GM18868 (cell line): ENCODE data around the gene KTN1.

Experiments used
- ATAC-seq: cut with Tn5 transposase; IDR thresholded peaks from one replicate; pipeline ENCODE4 v1.9.1; 2021; ENCODE audit warnings: mild to moderate bottlenecking, moderate library complexity; ENCODE audit not compliant: unreplicated experiment

KTN1 gene

GRCh38 chr14:55579724-55580469, at the start of gene KTN1:
Gene KTN1, plus strand, starts transcription at chr14:55580207. Its CDS starts 31,842 bp downstream, at chr14:55612049.
- peak; percentile 80 for ATAC-seq

- no peak for ATAC-seq
Measured at GRCh38 chr14:55530464-55530863, 49.5 kb upstream of the KTN1 start.

- ATAC-seq, result no peak
Measured at GRCh38 chr14:55532645-55533344, 47.2 kb upstream of the KTN1 start.

- no peak for ATAC-seq
Measured at GRCh38 chr14:55533960-55534359, 46.0 kb upstream of the KTN1 start.

- ATAC-seq, result no peak
Measured at GRCh38 chr14:55535516-55536203, 44.3 kb upstream of the KTN1 start.

GRCh38 chr14:55536204-55536708, 43.8 kb upstream of the KTN1 start:
- no peak for ATAC-seq

- peak; percentile 63 for ATAC-seq
Measured at GRCh38 chr14:55537782-55538181, 42.2 kb upstream of the KTN1 start.

- no peak for ATAC-seq
Measured at GRCh38 chr14:55539975-55540374, 40.0 kb upstream of the KTN1 start.

- no peak for ATAC-seq
Measured at GRCh38 chr14:55540847-55541773, 38.9 kb upstream of the KTN1 start.

GRCh38 chr14:55545779-55546178, 34.2 kb upstream of the KTN1 start:
- ATAC-seq, result peak; percentile 19

GRCh38 chr14:55546212-55546874, 33.7 kb upstream of the KTN1 start:
- peak; percentile 69 for ATAC-seq

GRCh38 chr14:55547650-55548315, 32.2 kb upstream of the KTN1 start:
- ATAC-seq, result no peak

GRCh38 chr14:55553791-55554190, 26.2 kb upstream of the KTN1 start:
- no peak for ATAC-seq

GRCh38 chr14:55556929-55557623, 22.9 kb upstream of the KTN1 start:
- ATAC-seq, result no peak

- no peak for ATAC-seq
Measured at GRCh38 chr14:55562135-55562534, 17.9 kb upstream of the KTN1 start.

GRCh38 chr14:55568618-55569017, 11.4 kb upstream of the KTN1 start:
- no peak for ATAC-seq

- ATAC-seq, result peak; percentile 85
Measured at GRCh38 chr14:55571125-55571889, 8.7 kb upstream of the KTN1 start.

GRCh38 chr14:55572578-55572977, 7.4 kb upstream of the KTN1 start:
- no peak for ATAC-seq
